ENCODE data around the gene JAKMIP1.
A peak's percentile ranks its signal among the peaks of the same experiment; 100 is the strongest.

JAKMIP1 gene

GRCh38 chr4:6044805-6045204, 155.5 kb downstream of the JAKMIP1 start:
- DNase-seq = peak; percentile 38
- H3K36me3 ChIP-seq = no peaks in the 10 kb centered on the region
- H3K27me3 ChIP-seq (ENCODE audit: insufficient read depth, low read depth, severe bottlenecking) = no peaks in the 10 kb centered on the region
- no peak overlapping the region for H3K27ac ChIP-seq
- H3K4me3 ChIP-seq (ENCODE audit: low read depth, low read length) = no peak overlapping the region
- H3K9me3 ChIP-seq (ENCODE audit: severe bottlenecking) = no peaks in the 10 kb centered on the region
- peak; percentile 82 for TF ChIP-seq CTCF (IDR thresholded peaks at IDR 0.05; ENCODE audit: low read depth, low read length)

- DNase-seq = no peak
- Histone ChIP-seq H3K4me3 (ENCODE audit: low read depth, low read length) (no peak overlapping the region), H3K9me3 (ENCODE audit: severe bottlenecking) (no peaks in the 10 kb centered on the region), H3K27ac (no peak overlapping the region), H3K27me3 (ENCODE audit: insufficient read depth, low read depth, severe bottlenecking) (no peaks in the 10 kb centered on the region), H3K36me3 (no peaks in the 10 kb centered on the region)
- TF ChIP-seq CTCF (IDR thresholded peaks at IDR 0.05; ENCODE audit: low read depth, low read length) = no peak
Measured at GRCh38 chr4:6044276-6044675, 156.1 kb downstream of the JAKMIP1 start.

GRCh38 chr4:6043843-6044242, 156.5 kb downstream of the JAKMIP1 start:
- no peaks in the 10 kb centered on the region for H3K27me3 ChIP-seq (ENCODE audit: insufficient read depth, low read depth, severe bottlenecking)
- no peaks in the 10 kb centered on the region for H3K9me3 ChIP-seq (ENCODE audit: severe bottlenecking)
- no peaks in the 10 kb centered on the region for H3K36me3 ChIP-seq
- no peak for TF ChIP-seq CTCF (IDR thresholded peaks at IDR 0.05; ENCODE audit: low read depth, low read length)
- no peak overlapping the region for H3K27ac ChIP-seq
- DNase-seq = no peak
- H3K4me3 ChIP-seq (ENCODE audit: low read depth, low read length) = no peak overlapping the region

- no peaks in the 10 kb centered on the region for H3K27me3 ChIP-seq (ENCODE audit: insufficient read depth, low read depth, severe bottlenecking)
- TF ChIP-seq CTCF (IDR thresholded peaks at IDR 0.05; ENCODE audit: low read depth, low read length) = no peak
- no peak overlapping the region for H3K27ac ChIP-seq
- no peaks in the 10 kb centered on the region for H3K9me3 ChIP-seq (ENCODE audit: severe bottlenecking)
- DNase-seq = no peak
- no peak overlapping the region for H3K4me3 ChIP-seq (ENCODE audit: low read depth, low read length)
- H3K36me3 ChIP-seq = no peaks in the 10 kb centered on the region
Measured at GRCh38 chr4:6043188-6043587, 157.2 kb downstream of the JAKMIP1 start.

- H3K27me3 ChIP-seq (ENCODE audit: insufficient read depth, low read depth, severe bottlenecking) = no peaks in the 10 kb centered on the region
- H3K27ac ChIP-seq = no peak overlapping the region
- H3K4me3 ChIP-seq (ENCODE audit: low read depth, low read length) = no peak overlapping the region
- H3K36me3 ChIP-seq = no peaks in the 10 kb centered on the region
- no peak for DNase-seq
- no peaks in the 10 kb centered on the region for H3K9me3 ChIP-seq (ENCODE audit: severe bottlenecking)
- no peak for TF ChIP-seq CTCF (IDR thresholded peaks at IDR 0.05; ENCODE audit: low read depth, low read length)
Measured at GRCh38 chr4:6042293-6043063, 157.9 kb downstream of the JAKMIP1 start.

- H3K27me3 ChIP-seq (ENCODE audit: insufficient read depth, low read depth, severe bottlenecking) = no peaks in the 10 kb centered on the region
- no peak overlapping the region for H3K27ac ChIP-seq
- H3K4me3 ChIP-seq (ENCODE audit: low read depth, low read length) = no peak overlapping the region
- H3K9me3 ChIP-seq (ENCODE audit: severe bottlenecking) = no peaks in the 10 kb centered on the region
- DNase-seq = no peak
- TF ChIP-seq CTCF (IDR thresholded peaks at IDR 0.05; ENCODE audit: low read depth, low read length) = no peak
- no peaks in the 10 kb centered on the region for H3K36me3 ChIP-seq
Measured at GRCh38 chr4:6041800-6042199, 158.5 kb downstream of the JAKMIP1 start.
